Astrocyte (in vitro differentiated cells and primary cell): ENCODE measurements around the gene AGBL4.

ENCODE experiments used
- CTCF ChIP-seq: IDR thresholded peaks from 2 replicates; pipeline ENCODE4 v1.5.1; 2011; ENCODE audit warnings: low read depth, mild to moderate bottlenecking, inconsistent platforms, low read length, moderate library complexity; ENCODE audit not compliant: insufficient read depth
- EZH2 ChIP-seq: IDR thresholded peaks from 2 replicates; pipeline ENCODE4 v1.6.1; 2012; ENCODE audit warnings: mild to moderate bottlenecking, low read length, inconsistent platforms; ENCODE audit not compliant: insufficient read depth

GRCh38 chr1:48753293-48753692, 1270.5 kb downstream of the AGBL4 start:
- no peak for TF ChIP-seq CTCF
- TF ChIP-seq EZH2: no peak
